ENCODE measurements around the gene ATG4D. TPM values are rescaled to one million over a fixed set of nuclear protein-coding genes. Genes with fewer than 3 reads are reported as not detected.

Gene ATG4D
- total and polyA plus RNA-seq, 10 of the 15 experiments (the other 5 are each of a cell fraction or from before 2014, with no cell fraction given), result 0.39 to 28.7 (median 13.4) TPM

- TF ChIP-seq ZBTB11 (CRISPR knock-in tag; IDR thresholded peaks at IDR 0.05) (no peak), E4F1 (IDR thresholded peaks at IDR 0.05; ENCODE audit: borderline replicate concordance, partially characterized antibody) (no peak), IRF5 (IDR thresholded peaks at IDR 0.05; ENCODE audit: borderline replicate concordance) (no peak), PBX3 (IDR thresholded peaks at IDR 0.05; ENCODE audit: insufficient replicate concordance, low read depth, low read length) (peak; percentile 11), CTCF (IDR thresholded peaks at IDR 0.05 in 2 of 3, conservative IDR thresholded peaks at IDR 0.05 in 1 of 3; ENCODE audit: control insufficient read depth in 2 of 3, extremely low read depth in 1 of 3, insufficient read depth in 1 of 3, low read depth in 3 of 3, low read length in 3 of 3) (peak; percentile 99 to 100 (median 100); a peak in 5 of 6 replicates), USF2 (IDR thresholded peaks at IDR 0.05; ENCODE audit: borderline replicate concordance, low read depth, low read length) (peak; percentile 9; the same call in 1 of the 2 replicates), ZZZ3 (IDR thresholded peaks at IDR 0.05; ENCODE audit: control insufficient read depth, insufficient read length, low read depth) (no peak), MEF2A (IDR thresholded peaks at IDR 0.05; ENCODE audit: insufficient read depth, low read depth, low read length) (no peak), RAD51 (IDR thresholded peaks at IDR 0.05) (peak; percentile 24; the same call in 1 of the 2 replicates), ZNF384 (IDR thresholded peaks at IDR 0.05; ENCODE audit: borderline replicate concordance, low read depth, low read length) (peak; percentile 22; the same call in 1 of the 2 replicates), HDGF (IDR thresholded peaks at IDR 0.05) (no peak), EED (IDR thresholded peaks at IDR 0.05; ENCODE audit: low read depth) (no peak), RFX5 (IDR thresholded peaks at IDR 0.05; ENCODE audit: low read depth, low read length) (no peak), MLLT1 (IDR thresholded peaks at IDR 0.05) (0 out of 2 replicates have a peak, but pooled peaks have one; percentile 28), SMC3 (IDR thresholded peaks at IDR 0.05; ENCODE audit: borderline replicate concordance, low read length) (peak; percentile 100)
Measured at GRCh38 chr19:10580979-10581631, 37.4 kb downstream of the ATG4D start (continued).

All from GM12878 (cell line).